Activated T-helper 1 cell treated with Interleukin-2 at 50 U/mL for 16 hours (primary cell): ENCODE data around the gene TTC3.
"Not testable (repeated sequence)": the region's sequence is repeated elsewhere in the genome, so short reads cannot be mapped to it uniquely, and the experiment has no call there.

Source experiments
- DNase-seq: peaks from one replicate; pipeline ENCODE4 v3.0.0-alpha.2; 2020; ENCODE audit warnings: low read depth

The TTC3 gene

GRCh38 chr21:37100316-37100715 is 27.3 kb downstream of the TTC3 start:
- DNase-seq = no peak

- DNase-seq = no peak
Observed at GRCh38 chr21:37101384-37101783, 28.3 kb downstream of the TTC3 start.

DNA sequence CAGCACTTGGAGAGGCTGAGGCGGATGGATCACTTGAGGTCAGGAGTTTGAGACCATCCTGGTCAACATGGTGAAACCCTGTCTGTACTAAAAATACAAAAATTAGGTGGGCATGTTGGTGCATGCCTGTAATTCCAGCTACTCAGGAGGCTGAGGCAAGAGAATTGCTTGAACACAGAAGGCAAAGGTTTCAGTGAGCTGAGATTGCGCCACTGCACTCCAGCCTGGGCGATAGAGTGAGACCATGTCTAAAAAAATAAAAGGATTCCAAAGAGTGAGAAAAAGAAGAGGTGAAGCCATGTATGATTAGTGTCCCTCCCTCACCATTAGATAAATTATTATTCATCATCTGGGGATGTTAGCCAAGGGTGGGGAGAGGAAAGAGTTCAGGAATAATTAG is 29.7 kb downstream of the TTC3 start:
- DNase-seq = not testable (repeated sequence)

DNA sequence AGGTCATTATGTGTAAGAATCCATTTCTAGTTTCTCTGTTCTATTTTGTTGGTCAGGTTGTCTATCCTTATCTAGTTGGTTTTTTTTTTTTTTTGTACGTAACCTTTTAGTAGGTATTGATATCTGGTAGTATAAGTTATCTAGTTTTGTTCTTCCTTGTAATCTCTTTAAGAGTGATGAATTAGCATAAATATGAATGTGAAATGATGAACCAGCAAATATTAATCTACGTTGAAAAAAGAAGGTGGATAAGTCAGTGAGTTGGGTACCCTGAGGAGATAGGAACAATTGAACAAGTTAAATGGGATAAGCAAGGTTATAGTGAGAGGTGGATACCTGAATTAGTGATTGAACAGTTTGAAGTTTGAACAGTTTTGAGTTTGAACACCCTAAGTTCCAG is 33.9 kb downstream of the TTC3 start:
- DNase-seq = no peak

DNA sequence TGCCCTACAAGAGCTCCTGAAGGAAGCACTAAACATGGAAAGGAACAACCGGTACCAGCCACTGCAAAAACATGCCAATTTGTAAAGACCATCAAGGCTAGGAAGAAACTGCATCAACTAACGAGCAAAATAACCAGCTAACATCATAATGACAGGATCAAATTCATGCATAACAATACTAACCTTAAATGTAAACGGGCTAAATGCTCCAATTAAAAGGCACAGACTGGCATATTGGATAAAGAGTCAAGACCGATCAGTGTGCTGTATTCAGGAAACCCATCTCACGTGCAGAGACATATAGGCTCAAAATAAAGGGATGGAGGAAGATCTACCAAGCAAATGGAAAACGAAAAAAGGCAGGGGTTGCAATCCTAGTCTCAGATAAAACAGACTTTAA is 38.0 kb downstream of the TTC3 start:
- DNase-seq = not testable (repeated sequence)

- DNase-seq = not testable (repeated sequence)
Observed at GRCh38 chr21:37114301-37114700, 41.2 kb downstream of the TTC3 start.

GRCh38 chr21:37116459-37116858 is 43.4 kb downstream of the TTC3 start:
- DNase-seq = not testable (repeated sequence)

GRCh38 chr21:37117204-37117603 is 44.1 kb downstream of the TTC3 start:
- no peak for DNase-seq

GRCh38 chr21:37118187-37118826 is 45.3 kb downstream of the TTC3 start:
- no peak for DNase-seq

DNA sequence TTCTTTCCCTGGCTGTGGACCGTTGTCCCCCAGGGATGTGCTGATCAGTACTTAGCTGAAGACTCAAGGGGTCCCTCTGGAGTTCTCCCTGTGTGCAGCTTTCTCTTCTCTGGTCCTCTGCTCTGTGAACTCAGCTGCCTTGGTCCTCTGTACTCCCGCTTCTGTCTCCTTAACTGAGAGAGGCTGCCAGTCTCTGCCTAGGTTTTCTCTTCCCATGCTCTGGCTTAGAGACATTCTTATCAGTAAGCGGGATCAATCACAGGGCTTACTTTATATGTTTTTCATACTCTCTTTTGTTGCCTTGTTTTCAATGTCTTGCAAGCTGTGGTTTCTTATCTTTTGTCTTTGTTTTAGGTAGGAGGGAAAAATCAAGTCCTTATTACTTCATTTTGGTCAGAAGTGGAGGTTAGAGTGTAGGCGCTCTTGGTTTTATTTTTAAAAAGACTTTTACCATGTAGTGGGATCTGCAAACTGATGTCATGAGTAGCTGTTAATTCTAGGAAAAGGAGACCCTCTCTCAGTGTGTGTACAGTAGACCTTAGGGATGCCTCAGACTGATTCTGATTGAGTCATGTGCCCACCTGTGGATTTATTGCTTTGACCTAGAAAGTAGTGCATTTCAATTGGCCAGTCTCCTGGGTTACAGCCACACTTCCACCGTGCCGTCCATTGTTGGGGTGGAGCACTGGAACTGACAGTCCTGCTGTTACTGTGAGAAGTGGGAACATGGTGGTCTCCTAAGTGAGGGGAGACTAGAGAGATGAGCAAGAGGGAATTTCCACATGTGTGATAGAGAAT is 46.6 kb downstream of the TTC3 start:
- DNase-seq = no peak

DNA sequence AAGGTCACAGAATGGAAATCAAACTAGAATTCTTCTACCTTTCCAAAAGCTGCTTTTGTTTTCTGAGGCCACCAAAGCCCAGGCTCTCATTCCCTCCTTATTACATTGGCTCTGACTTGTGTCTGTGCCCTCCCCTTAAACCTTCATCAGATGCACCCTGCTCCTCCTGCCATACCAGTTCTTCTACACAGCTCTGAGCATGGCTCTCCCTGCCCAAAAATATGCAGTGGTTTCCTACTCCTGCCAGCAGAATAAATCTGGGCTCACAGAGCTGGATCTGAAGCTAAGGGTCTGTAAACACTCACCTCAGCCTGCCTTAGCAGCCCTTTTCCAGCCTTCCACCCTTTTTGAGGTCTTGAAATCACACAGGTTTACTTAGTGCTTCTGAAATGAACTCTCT is 55.0 kb downstream of the TTC3 start:
- no peak for DNase-seq

DNA sequence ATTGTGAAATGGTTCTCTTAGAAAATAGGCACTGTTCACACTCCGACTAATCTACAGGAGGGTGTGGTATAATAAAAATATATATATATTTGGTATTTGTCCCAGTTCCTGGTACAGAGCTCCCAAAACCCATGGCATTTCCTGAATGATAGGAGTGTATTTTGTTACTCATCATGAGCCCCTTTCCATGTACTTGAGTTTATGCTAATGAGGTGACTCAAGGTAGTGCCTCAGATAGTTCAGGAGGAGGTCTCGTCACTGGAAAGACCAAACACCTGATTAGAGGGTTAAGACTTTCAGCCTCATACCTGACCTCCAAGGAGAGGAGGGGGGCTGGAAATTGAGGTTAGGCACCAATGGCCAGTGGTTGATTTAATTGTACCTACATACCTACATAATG is 57.9 kb downstream of the TTC3 start:
- no peak for DNase-seq

- no peak for DNase-seq
Observed at GRCh38 chr21:37136261-37136660, 63.2 kb downstream of the TTC3 start.

- DNase-seq = no peak
Observed at GRCh38 chr21:37136744-37137143, 63.7 kb downstream of the TTC3 start.

- no peak for DNase-seq
Observed at GRCh38 chr21:37139154-37139553, 66.1 kb downstream of the TTC3 start.

- DNase-seq = no peak
Observed at GRCh38 chr21:37139902-37140301, 66.8 kb downstream of the TTC3 start.

- not testable (repeated sequence) for DNase-seq
Observed at GRCh38 chr21:37143392-37143791, 70.3 kb downstream of the TTC3 start.

GRCh38 chr21:37145635-37146111 is 72.6 kb downstream of the TTC3 start:
- no peak for DNase-seq

DNA sequence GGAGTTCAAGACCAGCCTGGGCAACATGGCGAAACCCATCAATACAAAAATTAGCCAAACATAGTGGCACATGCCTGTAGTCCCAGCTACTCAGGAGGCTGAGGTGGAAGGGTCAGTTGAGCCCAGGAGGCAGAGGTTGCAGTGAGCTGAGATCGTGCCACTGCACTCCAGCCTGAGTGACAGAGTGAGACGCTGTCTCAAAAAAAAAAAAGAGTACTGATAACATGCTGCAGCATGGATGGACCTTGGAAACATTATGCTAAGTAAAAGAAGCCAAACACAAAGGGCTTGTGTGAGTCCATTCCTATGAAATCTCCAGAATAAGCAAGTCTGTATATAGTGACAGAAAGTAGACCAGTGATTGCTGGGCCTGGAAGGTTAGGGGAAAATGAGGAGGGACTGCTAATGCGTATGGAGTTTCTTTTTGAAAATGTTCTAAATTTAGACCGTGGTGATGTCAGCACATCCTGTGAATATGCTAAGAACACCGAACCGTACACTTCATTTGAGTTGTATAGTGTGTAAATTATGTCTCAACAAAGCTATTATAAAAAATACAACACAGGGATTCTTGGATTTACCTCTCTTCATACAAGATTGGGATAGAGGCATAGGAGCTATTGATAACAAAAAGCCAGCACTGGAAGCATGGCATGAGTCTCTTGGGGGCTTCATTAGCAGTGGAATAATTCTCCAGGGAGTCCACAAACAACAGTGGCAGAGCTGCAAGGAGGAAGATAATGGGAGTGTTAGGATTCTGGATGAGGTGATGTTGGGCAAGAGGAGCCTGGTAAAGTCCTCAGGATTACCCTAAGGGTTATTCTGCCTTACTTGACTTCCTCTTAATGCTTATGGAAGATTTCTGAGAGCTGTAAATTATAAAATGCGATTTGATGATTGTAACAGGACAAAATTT is 73.5 kb downstream of the TTC3 start:
- DNase-seq = no peak

- DNase-seq = no peak
Observed at GRCh38 chr21:37149411-37149810, 76.4 kb downstream of the TTC3 start.

DNA sequence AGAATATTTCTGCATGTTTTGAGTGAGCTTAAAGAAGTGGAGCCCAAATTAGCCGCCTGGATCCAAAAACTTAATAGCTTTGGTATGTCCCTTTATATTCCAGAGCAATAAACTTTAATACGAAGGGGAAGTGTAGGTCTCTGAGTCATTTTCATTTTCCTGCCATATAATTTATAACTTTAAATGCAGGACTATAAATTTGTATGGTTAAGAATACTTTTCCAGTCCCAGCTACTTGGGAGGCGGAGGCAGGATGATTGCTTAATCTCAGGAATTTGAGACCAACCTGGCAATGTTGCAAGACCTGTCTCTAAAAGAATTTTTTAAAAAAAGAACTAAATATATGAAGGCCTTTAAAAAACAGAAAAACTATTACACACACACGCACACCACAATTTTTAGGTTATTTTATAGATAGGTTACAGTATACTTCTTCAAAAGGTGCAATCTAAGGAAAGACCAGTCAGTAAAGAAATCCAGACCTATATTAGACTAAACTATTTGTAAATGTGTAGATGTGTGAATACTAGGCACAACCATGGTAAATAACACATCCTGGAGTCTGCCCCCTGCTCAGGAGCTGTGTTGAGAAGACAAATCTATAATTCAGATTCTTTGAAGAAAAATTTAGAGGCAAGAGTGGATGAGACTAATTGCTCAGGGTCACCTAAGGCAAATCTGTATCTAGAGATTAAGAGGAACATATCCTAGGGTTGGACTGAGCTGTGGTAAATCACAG is 80.3 kb downstream of the TTC3 start:
- DNase-seq = no peak

GRCh38 chr21:37153935-37154350 is 80.9 kb downstream of the TTC3 start:
- DNase-seq = no peak
